ENCODE measurements around the gene PXN.

DNA sequence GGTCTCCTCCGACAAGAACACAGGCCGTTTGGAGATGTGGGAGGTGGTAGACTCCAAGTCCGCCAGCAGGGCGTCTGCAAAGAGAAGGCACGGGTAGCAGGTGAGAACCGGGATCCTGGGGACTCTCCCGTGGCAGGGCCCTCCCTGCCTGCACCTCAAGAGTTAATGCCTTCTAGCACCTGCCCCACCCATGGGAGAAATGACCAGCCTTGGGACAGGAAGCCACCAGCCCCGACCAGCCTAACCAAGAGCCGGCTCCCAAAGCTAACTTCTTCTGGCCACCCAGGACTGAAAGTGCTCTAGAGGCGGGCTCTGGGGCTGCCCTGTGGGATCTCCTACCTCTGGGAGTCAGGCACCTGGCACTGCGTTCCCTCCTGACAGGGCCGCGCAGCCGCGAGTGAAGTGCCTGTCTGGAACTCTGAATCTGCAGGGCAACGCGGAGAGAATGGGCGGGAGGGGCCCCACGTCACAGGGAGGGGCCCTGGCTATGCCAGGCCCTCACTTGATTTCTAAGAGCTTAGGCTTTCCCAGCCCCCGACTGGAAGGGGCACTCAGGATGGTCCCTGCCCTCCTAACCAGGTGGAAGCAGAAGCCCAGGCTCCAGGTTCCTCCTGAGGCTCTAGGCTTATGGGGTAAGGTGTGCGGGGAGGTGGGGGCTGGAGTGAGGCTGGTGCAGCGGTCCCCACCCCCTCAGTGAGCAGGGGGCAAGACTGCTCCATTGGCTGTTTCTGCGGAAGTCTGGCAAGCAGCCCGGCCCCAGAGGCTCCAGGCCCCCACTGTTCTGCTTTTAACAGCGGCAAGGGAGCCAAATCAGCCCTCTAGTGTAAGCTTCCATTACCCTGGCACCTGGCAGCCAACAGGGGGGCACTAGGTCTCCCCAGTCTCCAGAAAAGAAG, 41.0 kb downstream of the PXN start:
- TF ChIP-seq, protein P1, sequence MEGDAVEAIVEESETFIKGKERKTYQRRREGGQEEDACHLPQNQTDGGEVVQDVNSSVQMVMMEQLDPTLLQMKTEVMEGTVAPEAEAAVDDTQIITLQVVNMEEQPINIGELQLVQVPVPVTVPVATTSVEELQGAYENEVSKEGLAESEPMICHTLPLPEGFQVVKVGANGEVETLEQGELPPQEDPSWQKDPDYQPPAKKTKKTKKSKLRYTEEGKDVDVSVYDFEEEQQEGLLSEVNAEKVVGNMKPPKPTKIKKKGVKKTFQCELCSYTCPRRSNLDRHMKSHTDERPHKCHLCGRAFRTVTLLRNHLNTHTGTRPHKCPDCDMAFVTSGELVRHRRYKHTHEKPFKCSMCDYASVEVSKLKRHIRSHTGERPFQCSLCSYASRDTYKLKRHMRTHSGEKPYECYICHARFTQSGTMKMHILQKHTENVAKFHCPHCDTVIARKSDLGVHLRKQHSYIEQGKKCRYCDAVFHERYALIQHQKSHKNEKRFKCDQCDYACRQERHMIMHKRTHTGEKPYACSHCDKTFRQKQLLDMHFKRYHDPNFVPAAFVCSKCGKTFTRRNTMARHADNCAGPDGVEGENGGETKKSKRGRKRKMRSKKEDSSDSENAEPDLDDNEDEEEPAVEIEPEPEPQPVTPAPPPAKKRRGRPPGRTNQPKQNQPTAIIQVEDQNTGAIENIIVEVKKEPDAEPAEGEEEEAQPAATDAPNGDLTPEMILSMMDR (IDR thresholded peaks at IDR 0.05; ENCODE audit: insufficient read depth, low read length): no peak
- TF ChIP-seq POLR2AphosphoS5 (IDR thresholded peaks at IDR 0.05; ENCODE audit: low read depth) (no peak), SPI1 (IDR thresholded peaks at IDR 0.05; ENCODE audit: borderline replicate concordance, low read depth) (peak; percentile 19; the same call in 1 of the 2 replicates), GABPA (IDR thresholded peaks at IDR 0.05; ENCODE audit: low read depth) (no peak)
- TF ChIP-seq, protein P2, sequence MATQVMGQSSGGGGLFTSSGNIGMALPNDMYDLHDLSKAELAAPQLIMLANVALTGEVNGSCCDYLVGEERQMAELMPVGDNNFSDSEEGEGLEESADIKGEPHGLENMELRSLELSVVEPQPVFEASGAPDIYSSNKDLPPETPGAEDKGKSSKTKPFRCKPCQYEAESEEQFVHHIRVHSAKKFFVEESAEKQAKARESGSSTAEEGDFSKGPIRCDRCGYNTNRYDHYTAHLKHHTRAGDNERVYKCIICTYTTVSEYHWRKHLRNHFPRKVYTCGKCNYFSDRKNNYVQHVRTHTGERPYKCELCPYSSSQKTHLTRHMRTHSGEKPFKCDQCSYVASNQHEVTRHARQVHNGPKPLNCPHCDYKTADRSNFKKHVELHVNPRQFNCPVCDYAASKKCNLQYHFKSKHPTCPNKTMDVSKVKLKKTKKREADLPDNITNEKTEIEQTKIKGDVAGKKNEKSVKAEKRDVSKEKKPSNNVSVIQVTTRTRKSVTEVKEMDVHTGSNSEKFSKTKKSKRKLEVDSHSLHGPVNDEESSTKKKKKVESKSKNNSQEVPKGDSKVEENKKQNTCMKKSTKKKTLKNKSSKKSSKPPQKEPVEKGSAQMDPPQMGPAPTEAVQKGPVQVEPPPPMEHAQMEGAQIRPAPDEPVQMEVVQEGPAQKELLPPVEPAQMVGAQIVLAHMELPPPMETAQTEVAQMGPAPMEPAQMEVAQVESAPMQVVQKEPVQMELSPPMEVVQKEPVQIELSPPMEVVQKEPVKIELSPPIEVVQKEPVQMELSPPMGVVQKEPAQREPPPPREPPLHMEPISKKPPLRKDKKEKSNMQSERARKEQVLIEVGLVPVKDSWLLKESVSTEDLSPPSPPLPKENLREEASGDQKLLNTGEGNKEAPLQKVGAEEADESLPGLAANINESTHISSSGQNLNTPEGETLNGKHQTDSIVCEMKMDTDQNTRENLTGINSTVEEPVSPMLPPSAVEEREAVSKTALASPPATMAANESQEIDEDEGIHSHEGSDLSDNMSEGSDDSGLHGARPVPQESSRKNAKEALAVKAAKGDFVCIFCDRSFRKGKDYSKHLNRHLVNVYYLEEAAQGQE (IDR thresholded peaks at IDR 0.05; ENCODE audit: insufficient replicate concordance, low read depth): no peak
